CD4-positive, alpha-beta T cell treated with Interleukin-17A for 1 hour (primary cell): ENCODE results near the gene AZIN2.
"Not testable (repeated sequence)": the region's sequence is repeated elsewhere in the genome, so short reads cannot be mapped to it uniquely, and the experiment has no call there.

Experiments used
- DNase-seq: peaks from one replicate; pipeline ENCODE4 v3.0.0-alpha.2; 2020

Gene AZIN2

GRCh38 chr1:33131191-33131590 is 50.2 kb downstream of the AZIN2 start:
- no peak for DNase-seq

GRCh38 chr1:33132549-33132948 is 51.6 kb downstream of the AZIN2 start:
- no peak for DNase-seq

DNA sequence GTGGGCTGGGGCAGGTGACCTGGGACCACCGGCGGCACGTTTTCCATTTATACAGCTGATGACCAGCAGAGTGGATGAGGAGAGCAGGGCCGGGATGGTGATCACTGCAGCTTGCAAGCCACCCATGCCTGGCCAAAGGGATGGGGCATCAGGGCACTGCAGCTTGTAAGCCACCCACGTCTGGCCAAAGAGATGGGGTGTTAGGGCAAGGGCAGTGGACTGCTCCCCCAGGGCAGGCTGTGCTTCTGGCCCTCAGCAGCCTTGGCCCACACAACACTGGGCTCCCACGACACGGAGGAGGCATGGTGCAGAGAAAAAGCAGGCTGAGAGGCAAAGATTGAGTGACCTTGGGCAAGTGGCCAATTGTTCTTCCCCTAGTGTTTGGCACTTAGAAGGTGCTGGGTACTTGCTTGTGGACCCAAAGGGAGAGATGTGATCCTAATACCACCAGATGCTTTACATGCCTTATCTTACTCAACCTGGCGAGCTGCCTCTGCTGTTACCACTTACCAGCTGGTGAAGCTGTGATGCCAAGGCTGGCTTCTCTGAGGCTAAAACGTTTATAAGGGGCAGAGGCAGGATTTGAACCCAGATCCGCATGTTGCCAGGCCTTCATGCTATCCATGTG is 52.6 kb downstream of the AZIN2 start:
- no peak for DNase-seq

DNA sequence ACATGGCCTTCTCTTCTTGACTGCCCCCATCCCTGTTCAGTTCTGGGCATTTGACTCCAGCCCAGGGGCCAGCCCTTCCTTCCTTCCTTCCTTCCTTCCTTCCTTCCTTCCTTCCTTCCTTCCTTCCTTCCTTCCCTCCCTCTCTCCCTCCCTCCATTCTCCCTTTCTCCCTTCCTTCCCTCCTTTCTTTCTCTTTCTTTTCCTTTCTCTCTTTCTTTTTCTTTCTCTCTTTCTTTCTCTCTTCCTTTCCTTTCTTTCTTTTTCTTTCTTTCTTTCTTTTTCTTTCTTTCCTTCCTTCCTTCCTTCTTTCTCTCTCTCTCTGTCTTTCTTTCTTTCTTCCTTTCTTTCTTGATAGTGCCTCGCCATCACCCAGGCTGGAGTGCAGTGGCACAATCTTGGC is 55.1 kb downstream of the AZIN2 start:
- not testable (repeated sequence) for DNase-seq

- DNase-seq = peak; percentile 28
These were observed 56.8 kb downstream of the AZIN2 start for GRCh38 chr1:33137800-33138199.

GRCh38 chr1:33140153-33141149 is 59.5 kb downstream of the AZIN2 start:
- no peak for DNase-seq

- no peak for DNase-seq
These were observed 60.3 kb downstream of the AZIN2 start for GRCh38 chr1:33141216-33141615.

DNA sequence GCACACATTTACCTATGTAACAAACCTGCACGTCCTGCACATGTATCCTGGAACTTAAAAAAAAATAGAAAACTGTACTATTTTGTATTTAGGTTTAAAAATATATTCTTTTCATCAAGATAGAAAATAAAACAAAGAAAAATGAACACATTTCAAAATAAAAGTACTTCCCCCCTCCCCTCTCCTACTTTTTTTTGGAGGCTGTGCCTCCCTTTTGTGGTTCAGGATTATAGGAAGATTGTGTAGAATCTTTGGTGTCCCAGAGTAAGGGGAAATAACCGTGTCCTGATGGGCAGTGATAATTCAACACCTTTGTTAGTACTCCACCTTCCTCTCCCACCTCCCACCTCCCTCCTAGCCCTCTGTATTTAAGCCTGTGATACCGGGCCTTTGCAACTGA is 60.8 kb downstream of the AZIN2 start:
- no peak for DNase-seq

DNA sequence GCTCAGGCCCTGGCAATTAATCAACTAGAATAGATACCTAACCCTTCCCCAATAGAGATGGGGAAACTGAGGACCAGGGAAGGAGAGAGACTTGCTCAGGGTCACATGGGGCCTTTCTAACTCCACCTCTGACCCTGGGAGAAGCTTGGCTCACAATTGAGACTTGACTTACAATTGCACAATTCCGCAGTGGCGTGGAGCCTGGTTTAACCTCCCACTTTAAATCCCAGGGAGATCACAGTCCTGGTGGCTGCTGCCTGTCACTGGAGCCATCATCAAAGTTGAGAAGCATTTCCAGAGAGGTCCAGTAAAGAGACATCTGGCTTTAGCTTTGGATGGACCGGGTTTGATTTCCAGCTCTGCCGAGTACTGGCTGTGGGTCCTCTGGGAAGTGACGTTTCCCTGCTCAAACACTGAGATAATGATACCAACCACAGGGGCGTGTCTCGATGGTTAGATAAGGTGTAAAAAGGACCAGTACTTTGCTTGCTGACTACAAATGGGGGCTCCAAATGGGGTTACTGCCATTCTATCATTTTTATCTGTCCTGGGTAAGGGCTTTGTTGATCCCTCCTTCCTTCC is 61.6 kb downstream of the AZIN2 start:
- DNase-seq = no peak

DNA sequence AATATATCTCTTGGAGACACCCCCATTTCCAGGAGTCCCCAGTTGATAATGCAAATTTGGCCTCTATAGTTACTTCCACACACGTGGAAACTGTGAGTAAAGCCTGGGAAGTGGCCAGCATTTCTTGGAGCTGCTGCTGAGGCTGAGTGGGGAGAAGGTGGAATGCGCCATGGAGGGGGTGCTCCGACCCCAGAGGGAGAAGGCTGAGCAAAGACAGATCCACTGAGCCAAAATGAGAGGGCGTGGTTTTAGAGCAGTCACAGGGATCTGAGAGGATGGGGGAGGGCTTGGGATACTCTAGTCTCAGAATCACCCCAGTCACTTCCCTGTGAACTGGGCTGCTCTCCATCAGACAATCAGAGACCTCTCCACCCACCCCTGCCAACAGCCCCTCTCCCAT is 62.2 kb downstream of the AZIN2 start:
- DNase-seq = no peak

DNA sequence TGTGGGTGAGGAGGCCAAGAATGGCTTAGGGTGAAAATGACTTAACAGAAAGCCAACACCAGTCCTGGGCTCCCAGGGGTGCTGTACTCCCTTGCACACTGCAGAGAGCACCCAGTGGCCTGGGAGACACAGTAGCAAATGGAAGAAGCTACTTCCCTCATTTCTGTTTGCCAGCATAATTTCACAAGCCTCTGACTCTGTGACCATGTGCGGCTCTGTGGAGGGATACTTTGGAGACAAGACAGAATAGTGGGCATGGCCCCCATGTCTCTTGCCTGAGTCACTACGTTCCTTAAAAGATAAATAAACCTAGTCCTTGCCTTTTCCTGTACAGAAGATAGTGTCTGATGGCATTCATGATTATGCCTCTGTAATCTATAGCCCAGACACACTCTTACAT is 62.7 kb downstream of the AZIN2 start:
- DNase-seq = no peak

DNA sequence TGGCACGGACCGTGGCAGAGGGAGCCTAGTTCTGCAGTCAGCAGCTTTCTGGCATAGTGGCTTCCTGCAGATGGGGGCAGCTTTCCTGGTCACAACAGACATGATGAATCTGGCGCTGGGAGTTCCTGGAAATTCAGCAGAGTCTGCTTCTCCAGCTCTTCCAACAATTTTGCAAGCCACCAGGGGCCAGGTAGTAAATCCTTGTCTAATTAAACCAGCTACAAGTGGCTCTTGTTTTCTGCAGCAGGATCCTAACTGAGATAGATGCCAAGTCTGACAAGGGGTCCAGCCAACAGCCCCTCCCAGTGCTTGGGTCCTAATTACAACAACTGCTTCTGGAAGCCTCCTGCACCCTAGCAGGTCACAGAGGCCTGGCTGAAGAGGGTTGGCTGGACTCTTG is 65.0 kb downstream of the AZIN2 start:
- DNase-seq = no peak

DNA sequence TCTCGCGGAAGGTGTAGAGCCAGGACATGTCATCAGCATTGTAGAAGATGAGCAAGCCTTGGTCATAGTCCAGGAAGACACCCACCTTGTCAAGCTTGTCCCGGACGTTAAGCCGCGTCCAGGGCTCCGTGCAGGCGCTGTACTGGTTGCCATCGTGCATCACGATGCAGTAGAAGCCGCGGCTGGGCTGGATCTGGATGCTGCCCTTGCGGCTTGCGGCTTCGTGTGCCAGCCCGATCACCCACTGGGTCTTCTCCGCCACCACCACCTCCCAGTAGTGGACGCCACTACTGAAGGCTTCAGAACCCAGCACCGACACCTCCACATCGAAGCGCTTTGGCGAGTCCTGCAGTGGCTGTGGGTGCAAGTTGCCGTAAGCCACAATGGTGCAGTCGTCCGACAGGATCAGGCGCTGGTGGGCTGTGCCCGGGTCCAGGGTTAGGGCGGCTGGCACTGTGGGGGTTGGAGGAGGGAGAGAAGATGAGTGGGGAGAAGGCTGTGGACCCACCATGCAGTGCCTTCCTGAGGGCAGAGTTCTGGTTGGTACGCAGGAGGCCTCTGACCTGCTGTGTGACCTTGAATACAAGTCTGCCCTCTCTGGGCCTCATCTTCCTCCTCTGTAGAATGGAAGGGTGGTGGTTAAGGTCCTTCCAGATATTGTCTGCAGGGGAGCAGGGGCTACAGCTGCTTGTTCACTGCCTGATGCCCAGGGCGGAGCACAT is 66.5 kb downstream of the AZIN2 start:
- DNase-seq = no peak

GRCh38 chr1:33147997-33148314 is 67.0 kb downstream of the AZIN2 start:
- peak; percentile 17 for DNase-seq

DNA sequence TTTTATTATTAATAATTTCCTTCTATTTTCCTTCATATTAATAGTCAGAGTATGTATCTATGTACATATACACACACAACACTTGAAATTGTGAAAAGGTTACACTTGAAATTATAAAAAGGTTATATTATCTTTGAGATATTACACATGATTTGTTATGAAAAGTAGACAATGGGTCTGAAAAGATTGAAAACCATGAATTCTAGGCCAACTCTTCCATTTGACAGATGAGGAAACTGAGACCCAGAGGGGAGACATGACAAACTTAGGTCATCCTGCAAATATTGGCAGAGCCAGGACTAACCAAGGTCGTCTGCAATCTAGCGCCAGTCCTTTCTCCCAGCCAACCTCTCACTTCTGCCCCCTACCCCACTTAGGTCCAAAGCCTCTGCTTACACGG is 67.7 kb downstream of the AZIN2 start:
- DNase-seq = no peak

- DNase-seq = no peak
These were observed 68.7 kb downstream of the AZIN2 start for GRCh38 chr1:33149453-33150190.

- DNase-seq = no peak
These were observed 69.6 kb downstream of the AZIN2 start for GRCh38 chr1:33150522-33150921.

DNA sequence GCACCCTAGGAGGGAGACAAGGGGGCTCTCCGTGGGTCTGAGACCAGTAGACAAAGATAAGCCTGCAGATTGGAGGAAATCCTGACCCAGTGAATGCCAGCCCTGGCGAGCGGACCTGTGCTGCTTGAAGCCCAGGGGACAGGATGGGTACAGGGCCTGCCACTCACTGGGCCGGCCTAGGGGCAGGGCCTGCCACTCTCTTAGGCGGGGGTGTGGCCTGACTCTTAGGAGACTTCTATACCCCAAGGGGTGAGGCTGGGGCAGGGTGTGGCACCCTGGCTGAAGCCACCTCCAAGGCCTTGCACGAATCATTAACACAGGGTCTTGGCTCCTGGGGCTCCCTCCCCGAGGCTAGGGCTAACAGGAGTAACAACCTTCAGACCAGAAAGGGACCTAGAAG is 70.2 kb downstream of the AZIN2 start:
- DNase-seq = no peak

GRCh38 chr1:33152685-33153432 is 71.9 kb downstream of the AZIN2 start:
- DNase-seq = no peak

GRCh38 chr1:33153650-33154049 is 72.7 kb downstream of the AZIN2 start:
- DNase-seq = no peak

DNA sequence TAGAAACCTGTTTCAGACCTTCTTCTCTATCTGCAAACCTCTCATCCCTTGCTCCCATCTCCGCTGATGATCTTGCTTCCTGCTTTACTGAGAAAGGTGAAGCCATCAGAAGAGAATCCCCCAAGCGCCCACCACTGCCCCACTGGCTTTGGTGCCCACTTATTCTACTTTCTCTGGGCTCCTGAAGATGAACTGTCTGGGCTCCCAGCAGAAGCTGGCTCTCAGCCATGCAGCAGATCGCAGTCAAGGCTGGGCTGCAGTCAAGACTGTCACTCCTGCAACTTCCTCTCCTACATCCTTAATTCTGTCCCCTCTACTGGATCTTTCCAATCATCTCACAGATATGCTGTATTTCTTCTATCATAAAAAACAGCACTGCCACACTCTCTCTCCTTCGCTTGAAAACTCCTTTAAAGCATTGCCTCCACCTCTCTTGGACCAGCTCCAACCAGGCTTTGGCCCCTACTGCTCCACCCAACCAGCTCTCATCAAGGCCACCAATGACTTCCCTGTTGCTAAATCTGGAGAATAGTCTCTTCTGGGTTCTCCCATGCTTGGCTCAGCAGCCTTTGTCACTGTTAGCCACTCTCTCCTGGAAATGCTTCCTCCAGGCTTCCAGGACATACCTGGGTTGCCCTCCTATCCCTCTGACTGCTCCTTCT is 75.1 kb downstream of the AZIN2 start:
- no peak for DNase-seq
